ENCODE data around the gene SUPT7L. TPM values are rescaled to one million over a fixed set of nuclear protein-coding genes. Genes with fewer than 3 reads are reported as not detected.
A peak's percentile ranks its signal among the peaks of the same experiment; 100 is the strongest.
"Not testable (repeated sequence)": the region's sequence is repeated elsewhere in the genome, so short reads cannot be mapped to it uniquely, and the experiment has no call there.

Gene SUPT7L
- total and polyA plus RNA-seq, 8 donors: 30.8 to 62.5 (median 56.9) TPM

DNA sequence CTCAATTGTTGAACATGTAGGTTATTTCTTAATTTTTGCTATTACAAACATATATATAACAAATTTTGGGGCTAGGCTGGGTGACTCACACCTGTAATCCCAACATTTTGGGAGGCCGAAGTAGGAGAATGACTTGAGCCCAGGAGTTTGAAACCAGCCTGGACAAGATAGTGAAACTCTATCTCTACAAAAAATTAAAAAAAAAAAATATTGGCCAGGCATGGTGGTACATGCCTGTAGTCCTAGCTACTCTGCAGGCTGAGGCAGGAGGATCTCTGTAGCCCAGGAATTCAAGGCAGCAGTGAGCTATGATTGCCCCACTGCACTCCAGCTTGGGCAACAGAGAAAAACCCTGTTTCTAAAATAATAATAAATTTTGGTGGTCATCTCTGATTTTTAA, 23.8 kb upstream of the SUPT7L start:
- no peaks in the 10 kb centered on the region for H3K27me3 ChIP-seq
- ATAC-seq: no peak
- no peak for DNase-seq
- intact Hi-C loops (cut with DNase I): no loop called here
- peaks cover 0 to 20% of the 10 kb centered on the region in 2 donors for H3K4me1 ChIP-seq
- H3K9me3 ChIP-seq: no peaks in the 10 kb centered on the region
- H3K27ac ChIP-seq: no peak overlapping the region
- no peak for TF ChIP-seq CTCF (IDR thresholded peaks at IDR 0.05)
- no peak overlapping the region for H3K4me3 ChIP-seq
- H3K36me3 ChIP-seq: peaks cover 0 to 66% of the 10 kb centered on the region in 2 donors

GRCh38 chr2:27685577-27685976, 22.2 kb upstream of the SUPT7L start:
- no peak for ATAC-seq
- intact Hi-C loops (cut with DNase I): no loop called here

GRCh38 chr2:27685006-27685405, 21.6 kb upstream of the SUPT7L start:
- H3K9me3 ChIP-seq; H3K27ac ChIP-seq; H3K4me3 ChIP-seq; DNase-seq; H3K27me3 ChIP-seq; intact Hi-C loops (cut with DNase I); ATAC-seq: not testable (repeated sequence)
- peaks cover 0 to 29% of the 10 kb centered on the region in 2 donors for H3K4me1 ChIP-seq
- H3K36me3 ChIP-seq: peaks cover 0 to 74% of the 10 kb centered on the region in 2 donors

More at GRCh38 chr2:27685577-27685976, 22.2 kb upstream of the SUPT7L start:
- H3K9me3 ChIP-seq: no peaks in the 10 kb centered on the region
- no peak overlapping the region for H3K4me3 ChIP-seq
- no peak overlapping the region for H3K27ac ChIP-seq
- no peak for DNase-seq
- H3K4me1 ChIP-seq: peaks cover 0 to 29% of the 10 kb centered on the region in 2 donors
- no peak for TF ChIP-seq CTCF (IDR thresholded peaks at IDR 0.05)
- peaks cover 0 to 68% of the 10 kb centered on the region in 2 donors for H3K36me3 ChIP-seq
- no peaks in the 10 kb centered on the region for H3K27me3 ChIP-seq

DNA sequence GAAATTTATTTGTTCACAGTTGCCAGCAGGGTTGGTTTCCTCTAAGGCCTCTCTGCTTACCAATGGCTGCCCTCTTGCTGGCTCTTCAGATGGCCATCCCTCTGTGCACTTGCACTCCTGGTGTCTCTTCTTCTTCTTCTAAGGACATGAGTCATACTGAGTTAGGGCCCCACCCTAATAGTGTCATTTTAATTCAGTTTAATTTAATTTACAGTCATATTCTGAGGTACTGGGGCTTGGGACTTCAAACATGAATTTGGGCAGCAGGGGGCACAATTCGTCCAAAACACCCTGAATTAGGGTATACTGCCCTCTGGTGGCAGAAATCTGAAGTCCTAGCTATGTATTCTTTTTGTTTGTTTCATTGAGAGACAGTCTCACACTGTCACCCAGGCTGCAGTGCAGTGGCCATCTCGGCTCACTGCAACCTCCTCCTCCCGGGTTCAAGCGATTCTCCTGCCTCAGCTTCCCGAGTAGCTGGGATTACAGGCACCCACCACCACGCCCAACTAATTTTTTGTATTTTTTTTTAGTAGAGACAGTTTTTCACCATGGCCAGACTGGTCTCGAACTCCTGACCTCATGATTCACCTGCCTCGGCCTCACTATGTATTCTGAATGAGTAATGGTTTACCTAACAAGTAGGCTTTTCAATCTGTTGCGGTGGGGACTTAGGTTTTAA, 20.1 kb upstream of the SUPT7L start:
- Histone ChIP-seq H3K27ac (peak overlapping the region in 1 of 2 donors; percentile 51), H3K9me3 (no peaks in the 10 kb centered on the region)
- intact Hi-C loops (cut with DNase I): no loop called here

DNA sequence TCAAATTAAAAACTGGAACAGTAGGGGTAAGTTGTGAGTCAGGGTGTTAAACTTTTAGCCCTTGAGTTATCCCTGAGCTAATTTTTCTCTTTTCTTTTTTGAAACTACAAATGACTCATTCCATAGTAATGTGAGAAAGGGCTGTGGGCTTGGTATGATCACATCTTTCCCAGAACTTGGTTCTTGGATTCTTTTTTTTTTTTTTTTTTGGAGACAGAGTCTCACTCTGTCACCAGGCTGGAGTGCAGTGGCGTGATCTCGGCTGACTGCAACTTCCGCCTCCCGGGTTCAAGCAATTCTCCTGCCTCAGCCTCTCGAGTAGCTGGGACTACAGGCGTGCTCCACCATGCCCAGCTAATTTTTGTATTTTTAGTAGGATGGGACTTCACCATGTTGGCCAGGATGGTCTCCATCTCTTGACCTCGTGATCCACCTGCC, 18.9 kb upstream of the SUPT7L start:
- H3K9me3 ChIP-seq; H3K27me3 ChIP-seq; intact Hi-C loops (cut with DNase I); H3K4me3 ChIP-seq; DNase-seq: not testable (repeated sequence)
- Histone ChIP-seq H3K36me3 (peaks cover 0 to 75% of the 10 kb centered on the region in 2 donors), H3K4me1 (peaks cover 0 to 29% of the 10 kb centered on the region in 2 donors), H3K27ac (peak overlapping the region; percentile 57 to 74)
- ATAC-seq: peak; percentile 68

More for the DNA sequence above, 20.1 kb upstream of the SUPT7L start:
- TF ChIP-seq CTCF (IDR thresholded peaks at IDR 0.05): peak; percentile 91 to 98
- Histone ChIP-seq H3K36me3 (peaks cover 0 to 75% of the 10 kb centered on the region in 2 donors), H3K27me3 (no peaks in the 10 kb centered on the region), H3K4me3 (no peak overlapping the region), H3K4me1 (peaks cover 0 to 29% of the 10 kb centered on the region in 2 donors)
- ATAC-seq (peak; percentile 90), DNase-seq (peak in 3 of 4 donors; percentile 68 to 84 (median 71))

DNA sequence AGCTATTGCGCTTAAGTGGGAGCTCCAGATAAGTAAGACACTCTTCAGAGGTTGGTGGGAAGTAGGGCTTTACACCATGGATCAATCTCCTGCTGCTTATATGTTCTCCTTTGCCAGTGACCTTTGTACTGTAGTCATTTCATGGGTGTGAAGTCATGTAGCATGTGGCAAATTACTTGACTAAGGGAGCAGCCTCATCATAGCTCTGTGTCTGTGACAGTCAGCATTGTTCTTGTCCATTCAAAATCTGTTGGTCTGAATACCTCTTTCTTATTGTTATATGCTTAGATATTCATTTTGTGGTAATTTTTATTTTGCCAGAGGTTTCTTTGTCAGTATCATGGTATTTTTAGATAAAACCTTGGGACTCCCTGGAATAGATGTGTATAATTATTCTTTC, 18.4 kb upstream of the SUPT7L start:
- no peak for DNase-seq
- intact Hi-C loops (cut with DNase I): no loop called here
- H3K27me3 ChIP-seq: no peaks in the 10 kb centered on the region

More for the DNA sequence above, 18.4 kb upstream of the SUPT7L start:
- peaks cover 0 to 29% of the 10 kb centered on the region in 2 donors for H3K4me1 ChIP-seq
- peak overlapping the region; percentile 57 to 74 for H3K27ac ChIP-seq
- no peak overlapping the region for H3K4me3 ChIP-seq
- peaks cover 4 to 76% of the 10 kb centered on the region in 2 donors for H3K36me3 ChIP-seq
- no peak for TF ChIP-seq CTCF (IDR thresholded peaks at IDR 0.05)
- H3K9me3 ChIP-seq: no peaks in the 10 kb centered on the region
- ATAC-seq: peak; percentile 26

All from left lung (tissue), 10 donors.